NCI-H1092 treated with DMSO at 0.1 percent for 48 hours (cell line): ENCODE results near the gene GRID1.
"Not testable (repeated sequence)": the region's sequence is repeated elsewhere in the genome, so short reads cannot be mapped to it uniquely, and the experiment has no call there.

ENCODE experiments used
- DNase-seq: peaks from one replicate; lab custom pipeline; 2025; lab: John Stamatoyannopoulos, UW

Gene GRID1

GRCh38 chr10:86191686-86192085 lies 174.9 kb downstream of the GRID1 start:
- DNase-seq = no peak

GRCh38 chr10:86191166-86191565 lies 175.4 kb downstream of the GRID1 start:
- no peak for DNase-seq

GRCh38 chr10:86190291-86190690 lies 176.3 kb downstream of the GRID1 start:
- no peak for DNase-seq

- DNase-seq = no peak
Measured at GRCh38 chr10:86189891-86190290, 176.7 kb downstream of the GRID1 start.

- no peak for DNase-seq
Measured at GRCh38 chr10:86188796-86189558, 177.6 kb downstream of the GRID1 start.

GRCh38 chr10:86188326-86188725 lies 178.3 kb downstream of the GRID1 start:
- DNase-seq = no peak

- no peak for DNase-seq
Measured at GRCh38 chr10:86187499-86188239, 178.9 kb downstream of the GRID1 start.

- DNase-seq = no peak
Measured at GRCh38 chr10:86186633-86187032, 180.0 kb downstream of the GRID1 start.

- DNase-seq = no peak
Measured at GRCh38 chr10:86182595-86182994, 184.0 kb downstream of the GRID1 start.

- no peak for DNase-seq
Measured at GRCh38 chr10:86182150-86182549, 184.4 kb downstream of the GRID1 start.

- DNase-seq = no peak
Measured at GRCh38 chr10:86180861-86181260, 185.7 kb downstream of the GRID1 start.

GRCh38 chr10:86179961-86180360 lies 186.6 kb downstream of the GRID1 start:
- DNase-seq = no peak

GRCh38 chr10:86179153-86179524 lies 187.5 kb downstream of the GRID1 start:
- DNase-seq = no peak

- DNase-seq = no peak
Measured at GRCh38 chr10:86178401-86179152, 188.0 kb downstream of the GRID1 start.

GRCh38 chr10:86177537-86178155 lies 188.9 kb downstream of the GRID1 start:
- no peak for DNase-seq

GRCh38 chr10:86176850-86177536 lies 189.6 kb downstream of the GRID1 start:
- DNase-seq = no peak

GRCh38 chr10:86175476-86175875 lies 191.1 kb downstream of the GRID1 start:
- not testable (repeated sequence) for DNase-seq

GRCh38 chr10:86172301-86172700 lies 194.3 kb downstream of the GRID1 start:
- no peak for DNase-seq

GRCh38 chr10:86170255-86171108 lies 196.1 kb downstream of the GRID1 start:
- no peak for DNase-seq

- no peak for DNase-seq
Measured at GRCh38 chr10:86169506-86170254, 196.9 kb downstream of the GRID1 start.
